Activated naive CD4-positive, alpha-beta T cell treated with anti-CD3 and anti-CD28 coated beads, Interleukin-2, amount 50 U/mL, for 16 hours (primary cell): Measurements from ENCODE around the gene SIK2.

Experiments used
- DNase-seq: peaks from one replicate; pipeline ENCODE4 v3.0.0-alpha.2; 2020

Gene SIK2

DNA sequence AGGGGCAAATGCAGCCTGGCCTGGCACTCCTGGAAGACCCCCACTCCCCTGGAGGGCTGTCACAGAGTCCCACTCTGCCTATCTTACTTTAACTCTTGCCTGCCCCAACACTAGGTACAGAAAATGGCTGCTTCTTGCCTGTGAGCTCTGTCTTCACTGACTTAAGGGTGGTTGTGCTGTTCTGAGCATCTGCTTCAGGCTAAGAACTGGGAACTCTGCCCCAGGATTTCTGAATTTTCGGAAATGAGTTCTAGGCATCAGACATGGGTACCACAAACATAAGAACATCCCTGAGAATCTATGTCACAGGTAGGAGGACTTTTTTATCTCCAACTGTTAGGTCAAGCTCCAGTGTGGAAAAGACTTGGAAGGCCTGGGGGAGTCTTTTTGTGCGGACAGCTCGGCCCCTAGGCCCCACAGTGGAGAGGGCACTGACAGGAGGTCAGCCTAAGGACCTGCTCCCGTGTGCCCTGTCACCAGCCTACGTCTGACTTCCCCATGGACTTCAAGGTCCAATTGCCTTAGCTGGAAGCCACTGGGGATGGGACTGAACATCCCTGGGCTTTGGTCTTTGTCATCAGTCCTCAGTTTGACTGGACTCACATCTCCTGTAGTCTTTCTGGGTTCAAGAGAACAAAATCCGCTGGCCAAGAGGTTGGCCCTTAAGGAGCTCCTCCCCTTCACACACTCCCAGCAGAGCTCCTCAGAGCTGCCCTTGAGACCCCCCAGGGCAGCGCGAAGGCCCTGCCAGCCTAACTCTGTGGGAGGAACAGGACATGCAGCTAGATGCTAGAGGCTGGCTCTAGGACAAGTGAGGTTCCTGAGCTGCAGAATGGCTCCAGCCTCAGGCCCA, 132.1 kb downstream of the SIK2 start:
- DNase-seq, result no peak

DNA sequence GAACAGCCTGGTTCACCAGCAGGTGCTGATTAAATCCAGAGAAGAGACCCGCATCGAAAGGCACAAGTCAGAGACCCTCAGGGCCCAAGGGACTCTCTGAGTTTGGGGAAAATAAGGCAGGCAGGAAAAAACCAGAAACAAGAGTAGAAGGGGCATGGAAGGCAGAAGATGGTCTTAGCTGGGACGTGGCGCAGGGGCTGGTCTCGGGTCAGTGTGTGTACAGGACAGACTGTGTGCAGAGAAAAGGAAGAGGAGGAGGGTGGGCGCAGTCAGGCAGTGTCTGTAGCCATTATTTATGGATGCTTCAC, 132.7 kb downstream of the SIK2 start:
- DNase-seq, result no peak

DNA sequence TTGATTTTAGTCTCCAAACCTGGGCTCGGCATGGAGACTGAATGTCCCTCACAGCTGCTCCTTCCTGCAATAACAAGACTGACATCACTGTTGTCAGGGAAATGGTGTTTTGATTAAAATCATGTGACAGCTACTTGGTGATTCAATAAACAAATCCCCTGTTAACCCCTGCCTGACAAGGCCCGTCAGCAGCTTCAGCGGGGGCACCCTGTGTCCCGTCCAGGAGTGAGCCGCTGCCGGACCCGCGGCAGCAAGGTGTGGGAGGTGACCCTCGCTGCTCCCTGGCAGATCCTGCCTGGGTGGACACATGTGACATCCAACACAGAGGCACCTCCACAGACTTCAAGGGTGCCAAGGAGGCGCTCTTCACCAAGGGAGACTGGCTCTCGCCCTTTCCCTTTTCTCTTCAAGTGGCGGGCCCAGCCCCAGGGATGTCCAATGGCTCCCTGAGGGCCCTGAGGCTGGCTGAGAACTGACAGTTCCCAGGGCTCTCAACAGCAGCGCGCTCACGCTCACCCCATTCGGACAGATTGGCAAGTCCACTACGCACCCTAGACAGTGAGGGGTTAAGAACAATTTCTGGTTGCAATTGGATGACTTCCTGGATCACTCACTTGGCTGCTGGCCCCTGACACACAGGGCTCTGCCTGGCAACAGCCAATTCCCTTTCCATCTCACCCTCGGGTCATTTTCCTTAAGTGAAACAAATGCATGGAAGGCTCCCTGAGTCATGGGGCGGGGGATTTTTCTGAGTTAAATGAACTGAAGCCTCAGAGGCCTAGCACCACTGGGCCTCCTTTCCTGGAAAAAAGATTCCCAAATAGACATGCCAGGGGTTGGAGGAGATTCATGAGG, 133.2 kb downstream of the SIK2 start:
- DNase-seq, result no peak

- DNase-seq, result no peak
These were observed 133.9 kb downstream of the SIK2 start for GRCh38 chr11:111736181-111736590.

- no peak for DNase-seq
These were observed 134.6 kb downstream of the SIK2 start for GRCh38 chr11:111736621-111737443.

DNA sequence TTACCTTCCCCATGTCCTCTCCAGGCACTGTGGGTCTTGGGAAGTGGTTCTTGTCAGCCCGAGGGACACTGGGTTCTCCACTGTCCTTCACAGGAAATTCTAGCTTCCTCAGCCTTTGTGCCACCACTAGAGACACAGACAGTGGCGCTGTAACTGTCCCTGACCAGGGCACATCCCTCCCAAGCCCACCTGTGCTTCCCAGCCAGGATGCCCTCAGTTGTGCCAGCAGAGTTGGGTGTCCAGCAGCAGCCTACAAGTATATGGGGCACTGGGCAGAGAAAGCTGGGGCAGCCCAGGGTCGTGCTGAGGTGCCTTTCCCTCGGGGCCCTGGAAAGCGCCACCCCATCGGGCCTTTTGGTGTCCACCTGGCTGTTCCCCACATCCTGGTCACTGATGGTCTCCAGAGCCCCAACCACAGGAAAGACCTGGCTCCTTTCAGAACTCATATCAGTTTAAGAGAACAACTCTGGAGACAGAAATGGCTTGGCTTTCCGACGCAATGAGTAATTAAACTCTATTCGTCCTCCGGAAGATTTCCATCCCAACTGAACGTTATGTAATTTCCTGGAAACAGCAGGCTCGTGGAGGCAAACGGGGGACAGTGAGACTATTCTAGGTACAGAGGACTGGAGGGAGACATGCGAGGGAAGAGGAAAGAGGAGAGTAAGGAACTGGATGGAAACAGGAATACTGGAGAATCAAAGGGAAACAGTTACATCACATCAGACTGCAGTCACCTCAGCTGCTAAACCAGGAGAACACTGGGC, 135.4 kb downstream of the SIK2 start:
- no peak for DNase-seq

DNA sequence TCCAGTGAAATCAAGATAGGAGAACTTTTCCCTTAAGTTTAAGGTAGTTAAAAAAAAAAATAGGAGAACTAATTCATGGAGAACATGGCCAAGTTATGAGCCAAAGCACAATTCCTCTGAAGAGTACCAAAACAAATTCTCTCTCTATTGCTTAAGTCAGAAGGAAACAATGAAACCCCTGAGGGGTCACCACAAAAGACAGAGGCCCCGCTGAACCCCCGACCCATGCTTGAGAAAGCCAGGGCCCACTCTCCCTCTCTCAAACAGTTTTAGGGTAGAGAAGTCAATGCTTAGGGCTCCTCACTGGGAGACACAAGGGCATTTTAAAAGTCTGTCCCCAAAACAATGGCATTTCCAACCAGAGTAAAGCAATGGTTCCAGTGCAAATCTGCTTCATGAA, 137.1 kb downstream of the SIK2 start:
- DNase-seq, result no peak

GRCh38 chr11:111741751-111742150, 139.5 kb downstream of the SIK2 start:
- DNase-seq, result no peak

GRCh38 chr11:111743700-111744099, 141.5 kb downstream of the SIK2 start:
- no peak for DNase-seq

- DNase-seq, result no peak
These were observed 143.7 kb downstream of the SIK2 start for GRCh38 chr11:111745719-111746504.

- no peak for DNase-seq
These were observed 146.0 kb downstream of the SIK2 start for GRCh38 chr11:111748035-111748804.

DNA sequence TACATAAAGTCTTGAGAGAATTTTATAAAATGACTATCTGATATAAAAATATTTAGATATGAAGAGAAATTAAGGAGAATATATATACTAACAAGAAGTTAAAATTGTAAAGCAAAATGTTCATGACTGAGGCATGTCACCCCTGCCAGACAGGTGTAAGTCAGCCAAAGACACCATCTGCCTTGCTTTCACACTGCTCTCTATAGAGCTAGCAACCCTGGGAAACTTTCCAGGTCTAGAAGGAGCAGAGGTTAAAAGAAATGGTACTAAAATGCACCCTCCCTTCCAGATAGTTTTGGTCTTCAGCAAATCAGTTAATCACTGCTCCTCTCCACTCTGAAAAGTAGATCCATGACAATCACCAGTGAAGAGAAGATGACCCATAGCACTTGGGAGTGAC, 147.4 kb downstream of the SIK2 start:
- no peak for DNase-seq

DNA sequence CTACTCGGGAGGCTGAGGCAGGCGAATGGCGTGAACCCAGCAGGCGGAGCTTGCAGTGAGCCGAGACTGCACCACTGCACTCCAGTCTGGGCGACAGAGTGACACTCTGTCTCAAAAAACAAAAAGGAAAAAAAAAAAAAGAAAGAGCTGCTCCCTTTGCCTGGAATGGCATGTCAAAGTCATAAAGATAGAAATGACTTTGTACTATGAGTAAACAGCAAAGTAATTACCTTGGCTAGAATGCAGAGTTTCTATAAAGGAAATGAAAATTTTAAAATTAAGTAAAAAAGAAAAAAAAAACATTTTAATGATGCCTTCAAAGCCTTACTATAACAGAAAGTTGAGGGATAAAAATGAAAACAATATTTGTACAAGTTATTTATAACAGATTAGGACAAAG, 153.8 kb downstream of the SIK2 start:
- no peak for DNase-seq

- DNase-seq, result no peak
These were observed 157.1 kb downstream of the SIK2 start for GRCh38 chr11:111759376-111759775.

DNA sequence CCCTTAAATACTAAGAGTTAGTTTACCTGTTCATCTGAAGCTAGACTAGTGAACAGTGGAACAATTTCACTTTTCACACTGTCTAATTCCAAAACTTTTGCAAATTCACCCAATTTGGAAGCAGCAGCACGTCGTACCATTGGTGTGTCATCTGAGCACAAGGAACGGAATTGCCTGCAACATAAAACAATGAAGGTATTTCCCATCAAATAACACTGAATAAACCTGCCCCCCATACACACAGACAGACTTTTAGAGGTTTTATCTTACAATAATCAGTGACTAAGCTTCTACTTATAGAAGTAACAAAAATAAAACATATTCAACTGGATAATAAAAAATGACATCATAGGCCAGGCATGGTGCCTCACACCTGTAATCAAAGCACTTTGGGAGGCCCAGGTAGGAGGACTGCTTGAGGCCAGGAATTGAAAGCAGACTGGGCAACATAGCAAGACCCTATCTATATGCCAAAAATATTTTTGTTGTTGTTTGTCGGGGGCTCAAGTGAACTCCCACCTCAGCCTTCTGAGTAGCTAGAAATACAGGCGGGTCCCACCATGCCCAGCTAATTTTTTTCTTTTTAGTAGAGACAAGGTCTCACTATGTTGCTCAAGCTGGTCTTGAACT, 157.6 kb downstream of the SIK2 start:
- DNase-seq, result no peak

GRCh38 chr11:111761036-111761435, 158.8 kb downstream of the SIK2 start:
- DNase-seq, result no peak

- no peak for DNase-seq
These were observed 160.3 kb downstream of the SIK2 start for GRCh38 chr11:111762526-111762925.

DNA sequence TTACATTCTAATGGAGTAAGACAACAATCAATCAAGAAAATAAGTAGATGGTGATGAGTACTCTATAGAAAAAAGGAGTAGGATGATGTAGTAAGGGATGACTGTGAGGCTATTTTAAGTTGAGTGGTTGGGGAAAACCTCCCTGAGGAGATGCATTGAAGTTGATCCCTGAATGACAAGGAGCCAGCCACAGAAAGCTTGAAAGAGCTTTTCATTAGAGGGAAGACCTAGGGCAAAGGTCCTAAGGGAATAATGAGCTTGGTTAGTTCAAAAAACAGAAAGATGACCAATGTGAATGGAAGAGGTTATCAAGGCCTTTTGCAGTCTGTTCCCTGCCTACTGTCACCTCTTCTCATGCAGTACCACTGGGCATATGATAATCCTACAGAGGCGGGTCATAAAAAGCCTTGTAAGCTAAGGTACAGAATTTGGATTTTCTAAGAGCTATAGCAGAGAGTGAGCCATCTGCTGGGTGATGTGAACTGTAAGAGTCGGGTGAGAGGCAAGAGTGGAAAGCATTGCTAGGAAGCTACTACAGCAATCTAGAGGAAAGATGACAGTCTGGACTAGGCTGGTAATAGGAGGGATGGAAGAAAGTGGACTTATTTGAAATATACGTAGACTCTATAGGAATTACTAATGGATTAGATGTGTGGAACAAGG, 160.9 kb downstream of the SIK2 start:
- DNase-seq, result no peak

- DNase-seq, result no peak
These were observed 162.4 kb downstream of the SIK2 start for GRCh38 chr11:111764621-111765020.
